IMR-90 (cell line): Measurements from ENCODE around the gene NDUFA13. TPM values are rescaled to one million over a fixed set of nuclear protein-coding genes. Genes with fewer than 3 reads are reported as not detected.

ENCODE experiments used
- ATAC-seq: fragments of 200-7000 bp; cut with Tn5 transposase; 2 replicates; pipeline ENCODE4 v1.9.1; 2020; ENCODE audit warnings: low read depth, mild to moderate bottlenecking, moderate library complexity
- BruUV-seq: library from RNA; stranded (reverse); fragments of 400-500 nt; replicated peaks from 2 replicates; lab custom pipeline; 2021; lab: Mats Ljungman, UMichigan
- CTCF ChIA-PET: fragments of 300-600 bp; formaldehyde crosslinking; extraction: SDS; loops from one replicate; lab custom pipeline; 2021; ENCODE audit warnings: antibody characterized with exemption; lab: Yijun Ruan, JAX
- POLR2A ChIA-PET: fragments of 300-600 bp; sonication (Branson Sonifier 250); formaldehyde crosslinking; loops from one replicate; lab custom pipeline; 2022; ENCODE audit warnings: antibody characterized with exemption; ENCODE audit not compliant: unreplicated experiment; lab: Charles Lee
- DNase-seq: peaks from one replicate; pipeline ENCODE4 v3.0.0; 2013
- H2AFZ ChIP-seq: replicated peaks from 2 replicates; pipeline ENCODE3; 2013; ENCODE audit warnings: low read length, mild to moderate bottlenecking; ENCODE audit not compliant: poor library complexity
- H2AK5ac ChIP-seq: 2 replicates; pipeline ENCODE4 v1.6.1; 2013; ENCODE audit warnings: low read depth, low read length, inconsistent platforms
- H2AK9ac ChIP-seq: replicated peaks from 2 replicates; pipeline ENCODE3; 2013; ENCODE audit warnings: mild to moderate bottlenecking, low read depth, low read length, moderate library complexity; ENCODE audit not compliant: poor library complexity
- H2BK120ac ChIP-seq: 2 replicates; pipeline ENCODE4 v1.6.1; 2013; ENCODE audit warnings: low read depth, low read length, inconsistent platforms
- H2BK15ac ChIP-seq: 3 replicates; pipeline ENCODE4 v1.6.1; 2013; ENCODE audit warnings: low read depth, low read length, inconsistent platforms
- H2BK20ac ChIP-seq: 2 replicates; pipeline ENCODE4 v1.6.1; 2013; ENCODE audit warnings: low read depth, mild to moderate bottlenecking, inconsistent platforms, low read length, moderate library complexity
- H2BK5ac ChIP-seq: 2 replicates; pipeline ENCODE4 v1.6.1; 2013; ENCODE audit warnings: mild to moderate bottlenecking, low read depth, low read length, inconsistent platforms; ENCODE audit not compliant: poor library complexity, severe bottlenecking
- H3K14ac ChIP-seq: replicated peaks from 2 replicates; pipeline ENCODE4 v1.6.1; 2013; ENCODE audit warnings: low read depth, low read length, inconsistent platforms
- H3K18ac ChIP-seq: 2 replicates; pipeline ENCODE4 v1.6.1; 2013; ENCODE audit warnings: low read depth, low read length, control low read depth
- H3K23ac ChIP-seq: 2 replicates; pipeline ENCODE4 v1.6.1; 2013; ENCODE audit warnings: low read depth, low read length, inconsistent platforms
- H3K27ac ChIP-seq: 2 replicates; pipeline ENCODE4 v1.5.1; 2013; ENCODE audit warnings: mild to moderate bottlenecking, control low read depth, low read length; ENCODE audit not compliant: insufficient read depth
- H3K27me3 ChIP-seq: 2 replicates; pipeline ENCODE4 v1.6.1; 2013; ENCODE audit warnings: low read length; ENCODE audit not compliant: control insufficient read depth, insufficient read depth
- H3K36me3 ChIP-seq: 2 replicates; pipeline ENCODE4 v1.6.1; 2013; ENCODE audit warnings: low read length, mixed read lengths; ENCODE audit not compliant: control insufficient read depth, insufficient read depth
- H3K4ac ChIP-seq: 2 replicates; pipeline ENCODE4 v1.6.1; 2013; ENCODE audit warnings: low read depth, low read length, inconsistent platforms
- H3K4me1 ChIP-seq: 2 replicates; pipeline ENCODE4 v1.6.1; 2013; ENCODE audit warnings: low read length, mixed read lengths; ENCODE audit not compliant: control insufficient read depth, insufficient read depth
- H3K4me2 ChIP-seq: 2 replicates; pipeline ENCODE4 v1.6.1; 2013; ENCODE audit warnings: low read depth, mild to moderate bottlenecking, control low read depth, low read length, moderate library complexity
- H3K4me3 ChIP-seq: 2 replicates; pipeline ENCODE4 v1.5.1; 2013; ENCODE audit warnings: low read depth, mild to moderate bottlenecking, control low read depth, low read length, moderate library complexity; ENCODE audit not compliant: insufficient read depth
- H3K56ac ChIP-seq: 2 replicates; pipeline ENCODE4 v1.6.1; 2013; ENCODE audit warnings: low read length, inconsistent platforms; ENCODE audit not compliant: insufficient read depth; ENCODE audit errors: extremely low read depth
- H3K79me1 ChIP-seq, 2 experiments: 2 replicates each; pipeline ENCODE4 v1.6.1; 2013; ENCODE audit warnings: low read length in 2 of 2, inconsistent platforms in 1 of 2, low read depth in 1 of 2
- H3K9ac ChIP-seq: 2 replicates; pipeline ENCODE4 v1.6.1; 2013; ENCODE audit warnings: low read depth, low read length, control low read depth
- H3K9me1 ChIP-seq: 2 replicates; pipeline ENCODE4 v1.6.1; 2013; ENCODE audit warnings: low read length, inconsistent platforms; ENCODE audit not compliant: insufficient read depth
- H3K9me3 ChIP-seq: 2 replicates; pipeline ENCODE4 v1.6.1; 2013; ENCODE audit warnings: low read length; ENCODE audit not compliant: control insufficient read depth, insufficient read depth
- H4K20me1 ChIP-seq: 2 replicates; pipeline ENCODE4 v1.6.1; 2013; ENCODE audit warnings: low read length, inconsistent platforms; ENCODE audit not compliant: insufficient read depth
- H4K5ac ChIP-seq: 2 replicates; pipeline ENCODE4 v1.6.1; 2013; ENCODE audit warnings: mild to moderate bottlenecking, low read depth, low read length, control low read depth
- H4K8ac ChIP-seq, 2 experiments: 2 replicates each; pipeline ENCODE4 v1.6.1; 2013; ENCODE audit warnings: low read depth in 2 of 2, low read length in 2 of 2, control low read depth in 1 of 2, inconsistent platforms in 1 of 2
- H4K91ac ChIP-seq: 2 replicates; pipeline ENCODE4 v1.6.1; 2013; ENCODE audit warnings: low read depth, low read length, inconsistent platforms; ENCODE audit not compliant: insufficient read depth
- BHLHE40 ChIP-seq: fragments of 150-350 bp; IDR thresholded peaks from 2 replicates; pipeline ENCODE4 v1.6.1; 2016; ENCODE audit warnings: mild to moderate bottlenecking, low read depth, low read length
- CEBPB ChIP-seq: IDR thresholded peaks from 2 replicates; pipeline ENCODE4 v1.6.1; 2012; ENCODE audit warnings: low read depth, low read length, improper control_type of control experiment
- CHD1 ChIP-seq: IDR thresholded peaks from 2 replicates; pipeline ENCODE4 v1.6.1; 2012; ENCODE audit warnings: low read depth, low read length, improper control_type of control experiment
- CTCF ChIP-seq: conservative IDR thresholded peaks from 2 replicates; pipeline ENCODE4 v1.5.1; 2012; ENCODE audit warnings: mild to moderate bottlenecking, low read depth, low read length, improper control_type of control experiment
- ELK1 ChIP-seq: fragments of 150-350 bp; IDR thresholded peaks from 2 replicates; pipeline ENCODE4 v1.6.1; 2016; ENCODE audit warnings: low read depth, mild to moderate bottlenecking, low read length, moderate library complexity, borderline replicate concordance
- FOS ChIP-seq: fragments of 150-350 bp; IDR thresholded peaks from 2 replicates; pipeline ENCODE4 v1.6.1; 2016; ENCODE audit warnings: low read depth, low read length
- MAFK ChIP-seq: IDR thresholded peaks from 2 replicates; pipeline ENCODE4 v1.6.1; 2012; ENCODE audit warnings: low read depth, low read length, improper control_type of control experiment
- MAZ ChIP-seq: IDR thresholded peaks from 2 replicates; pipeline ENCODE4 v1.6.1; 2012; ENCODE audit warnings: low read depth, mild to moderate bottlenecking, low read length, improper control_type of control experiment, moderate library complexity, borderline replicate concordance
- MXI1 ChIP-seq: IDR thresholded peaks from 2 replicates; pipeline ENCODE4 v1.6.1; 2012; ENCODE audit warnings: low read depth, mild to moderate bottlenecking, low read length, moderate library complexity, borderline replicate concordance
- NFE2L2 ChIP-seq: fragments of 150-350 bp; IDR thresholded peaks from 2 replicates; pipeline ENCODE4 v1.6.1; 2016; ENCODE audit warnings: low read depth, mild to moderate bottlenecking, low read length
- POLR2A ChIP-seq: IDR thresholded peaks from 2 replicates; pipeline ENCODE4 v1.6.1; 2012; ENCODE audit warnings: mild to moderate bottlenecking, low read depth, low read length
- RAD21 ChIP-seq: IDR thresholded peaks from 2 replicates; pipeline ENCODE4 v1.6.1; 2012; ENCODE audit warnings: low read length, improper control_type of control experiment
- RCOR1 ChIP-seq: IDR thresholded peaks from 2 replicates; pipeline ENCODE4 v1.6.1; 2012; ENCODE audit warnings: mild to moderate bottlenecking, low read length, improper control_type of control experiment; ENCODE audit not compliant: insufficient replicate concordance
- RFX5 ChIP-seq: IDR thresholded peaks from 2 replicates; pipeline ENCODE4 v1.8.0; 2012; ENCODE audit warnings: low read depth, mild to moderate bottlenecking, low read length, moderate library complexity
- SMC3 ChIP-seq: fragments of 150-350 bp; IDR thresholded peaks from 2 replicates; pipeline ENCODE4 v1.6.1; 2016; ENCODE audit warnings: low read depth, mild to moderate bottlenecking, antibody characterized with exemption, low read length, moderate library complexity
- USF2 ChIP-seq: fragments of 150-350 bp; IDR thresholded peaks from 2 replicates; pipeline ENCODE4 v1.6.1; 2017; ENCODE audit warnings: mild to moderate bottlenecking, antibody characterized with exemption, low read length, low read depth
- WGBS, 2 experiments: methylation state at CpG; one replicate each; pipeline versions ENCODE4 v1.1.5 to v1.1.7; 2013; ENCODE audit warnings: missing lambda C conversion rate in 2 of 2; ENCODE audit not compliant: insufficient read length in 1 of 2; ENCODE audit errors: extremely low coverage in 2 of 2; 5-methylcytosine and 5-hydroxymethylcytosine counted together
- dilution Hi-C: fragments of 300-500 bp; cut with HindIII; formaldehyde crosslinking; loops from one replicate; pipeline ENCODE4 v1.14.3; 2018; ENCODE audit warnings: low sequenced_read_pairs; ENCODE audit not compliant: unreplicated experiment
- in situ Hi-C: fragments of 300-500 bp; cut with MboI; formaldehyde crosslinking; loops from 3 replicates; pipeline ENCODE4 v1.14.3; 2019; ENCODE audit warnings: low sequenced_read_pairs, inconsistent platforms, mixed read lengths
- intact Hi-C: fragments of 100-400 bp; cut with micrococcal nuclease; formaldehyde crosslinking; loops from 2 replicates; pipeline ENCODE4 v1.10.0; 2022
- polyA plus RNA-seq, 3 experiments: library from polyadenylated mRNA; depleted of rRNA; stranded (reverse); fragments of >200 nt; gene quantifications; 2 replicates each; pipeline ENCODE4 v1.2.3, GENCODE V29; 2012; ENCODE audit warnings: low replicate concordance in 1 of 3
- total RNA-seq: library from RNA; depleted of rRNA; stranded (reverse); fragments of >200 nt; gene quantifications from 2 replicates; pipeline ENCODE4 v1.2.3, GENCODE V29; 2012

Gene NDUFA13
- total and polyA plus RNA-seq, 2 of the 4 experiments (the other 2 are of a cell fraction): 30.6 to 667 TPM

GRCh38 chr19:19492026-19492610 lies 23.9 kb upstream of the NDUFA13 start:
- no peak overlapping the region for H4K5ac ChIP-seq
- H3K27ac ChIP-seq: no peak overlapping the region
- H2BK20ac ChIP-seq: no peak overlapping the region
- in situ Hi-C loops: loop anchor here (5.0 kb wide), 1 partner anchor 125 kb away; no protein-coding TSS in a partner anchor
- H2AFZ ChIP-seq: no peak overlapping the region
- ChIA-PET CTCF (interaction anchor here (0.6 kb wide), 1 partner anchor 322 kb away, joined by 5 read pairs; no protein-coding TSS in a partner anchor), POLR2A (interaction anchor here (0.6 kb wide), 1 partner anchor 111 kb away, joined by 6 read pairs; no protein-coding TSS in a partner anchor)
- peaks cover 15% of the 10 kb centered on the region for H3K9me1 ChIP-seq
- peaks cover 19% of the 10 kb centered on the region for H3K4me1 ChIP-seq
- no peaks in the 10 kb centered on the region for H3K27me3 ChIP-seq
- ATAC-seq (no peak), DNase-seq (no peak)
- H3K9me3 ChIP-seq: no peaks in the 10 kb centered on the region
- H2AK5ac ChIP-seq: no peak overlapping the region
- H4K8ac ChIP-seq: no peak overlapping the region
- H3K56ac ChIP-seq: no peak overlapping the region
- no peak overlapping the region for H2BK15ac ChIP-seq
- H3K36me3 ChIP-seq: peaks cover 36% of the 10 kb centered on the region
- no peak overlapping the region for H3K18ac ChIP-seq
- H3K4me3 ChIP-seq: no peak overlapping the region
- H2BK120ac ChIP-seq: no peak overlapping the region
- dilution Hi-C loops: no loop called here
- no TSS peak for BruUV-seq
- intact Hi-C loops: no loop called here
- H2AK9ac ChIP-seq: no peak overlapping the region
- H3K14ac ChIP-seq: no peak overlapping the region
- 90% methylated on average over 2 of the region's 21 CpGs; no CpG with 5 or more reads in 1 of the 2 experiments for WGBS, 2 experiments
- H3K9ac ChIP-seq: no peak overlapping the region
- TF ChIP-seq BHLHE40 (no peak), ELK1 (no peak), RFX5 (no peak), CEBPB (no peak), NFE2L2 (no peak), RCOR1 (no peak), MAZ (no peak), SMC3 (no peak), CTCF (no peak), RAD21 (no peak), MXI1 (no peak), CHD1 (no peak), MAFK (no peak), USF2 (no peak), FOS (no peak), POLR2A (no peak)
- H4K91ac ChIP-seq: no peak overlapping the region
- no peak overlapping the region for H3K4me2 ChIP-seq
- H3K4ac ChIP-seq: no peak overlapping the region
- H3K79me1 ChIP-seq: peaks cover 20 to 74% of the 10 kb centered on the region in 2 experiments
- peaks cover 6% of the 10 kb centered on the region for H4K20me1 ChIP-seq
- no peak overlapping the region for H2BK5ac ChIP-seq
- no peak overlapping the region for H3K23ac ChIP-seq
